GM19099 (cell line): Measurements from ENCODE around the gene MMP23B.

ENCODE experiments used
- POLR2A ChIP-seq: IDR thresholded peaks from 3 replicates; pipeline ENCODE4 v1.6.1; 2011; ENCODE audit warnings: low read depth; ENCODE audit not compliant: insufficient read length; ENCODE audit errors: extremely low read depth

The MMP23B gene

DNA sequence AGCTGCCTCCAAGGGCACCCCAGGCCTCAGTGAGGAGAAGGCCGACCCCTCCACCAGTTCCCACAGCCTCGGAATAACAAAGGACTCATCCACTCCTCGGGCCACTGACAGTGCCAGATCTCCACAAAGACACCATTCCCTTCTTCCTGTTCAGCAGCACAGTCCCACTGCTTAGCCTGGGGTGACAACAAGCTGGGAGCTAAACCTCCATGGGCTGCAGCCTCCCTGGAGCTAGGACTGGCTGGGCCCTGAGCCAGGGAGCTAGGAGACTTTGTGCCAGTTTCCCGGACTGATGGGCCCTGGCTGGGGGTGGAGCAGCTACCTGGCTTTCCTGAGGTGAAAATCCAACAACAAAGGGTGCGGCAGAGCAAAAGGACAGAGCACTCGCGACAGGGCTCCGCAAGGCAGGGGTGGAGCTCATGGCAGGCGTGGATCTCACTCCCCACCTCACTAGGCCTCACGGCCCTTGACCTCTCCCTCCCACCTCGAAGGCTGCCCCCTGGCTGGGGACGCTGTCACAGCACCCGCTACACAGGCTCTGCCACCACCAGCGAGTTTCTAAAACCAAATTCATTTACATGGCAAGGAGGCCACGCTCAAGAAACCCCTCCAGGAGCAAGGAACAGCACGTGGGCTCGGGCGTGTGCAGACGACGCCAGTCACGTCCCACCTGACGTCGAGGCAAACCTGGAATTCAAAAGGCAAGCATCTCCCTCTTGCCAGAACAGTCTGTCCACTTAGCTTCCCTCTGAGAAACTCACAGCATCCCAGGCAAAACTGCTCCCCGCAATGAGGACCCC, 46.8 kb downstream of the MMP23B start:
- no peak for TF ChIP-seq POLR2A

DNA sequence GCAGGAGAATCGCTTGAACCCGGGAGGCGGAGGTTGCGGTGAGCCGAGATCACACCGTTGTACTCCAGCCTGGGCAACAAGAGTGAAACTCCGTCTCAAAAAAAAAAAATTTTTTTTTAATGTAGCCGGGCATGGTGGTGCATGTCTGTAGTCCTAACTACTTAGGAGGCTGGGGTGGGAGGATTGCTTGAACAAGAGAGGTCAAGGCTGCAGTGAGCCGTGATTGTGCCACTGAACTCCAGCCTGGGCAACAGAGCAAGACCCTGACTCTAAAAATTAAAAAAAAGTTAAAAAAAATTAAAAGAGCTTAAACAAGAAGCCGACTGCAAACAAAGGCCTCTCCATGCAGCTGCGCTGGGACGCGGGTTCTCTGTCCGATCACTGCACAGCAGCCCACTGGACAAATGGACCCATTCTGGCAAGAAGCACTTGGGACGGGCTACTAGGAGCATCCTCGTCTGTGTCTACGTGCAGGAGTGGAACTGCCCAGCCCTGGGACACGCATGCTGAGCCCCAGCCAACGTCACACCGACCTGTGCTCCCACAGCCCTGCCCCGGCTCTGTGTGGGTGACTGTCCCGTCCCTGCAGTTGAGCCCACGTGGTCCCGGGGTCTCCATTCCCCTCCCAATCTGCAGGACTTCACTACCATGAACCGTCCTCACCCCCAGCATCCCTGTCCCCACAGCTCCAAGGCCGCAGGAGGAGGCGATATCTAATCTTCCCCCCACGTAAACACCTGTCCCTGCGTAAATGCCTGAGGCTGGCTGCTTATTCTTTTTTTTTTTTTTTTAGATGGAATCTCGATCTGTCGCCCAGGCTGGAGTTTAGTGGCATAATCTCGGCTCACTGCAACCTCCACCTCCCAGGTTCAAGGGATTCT, 48.3 kb downstream of the MMP23B start:
- no peak for TF ChIP-seq POLR2A

DNA sequence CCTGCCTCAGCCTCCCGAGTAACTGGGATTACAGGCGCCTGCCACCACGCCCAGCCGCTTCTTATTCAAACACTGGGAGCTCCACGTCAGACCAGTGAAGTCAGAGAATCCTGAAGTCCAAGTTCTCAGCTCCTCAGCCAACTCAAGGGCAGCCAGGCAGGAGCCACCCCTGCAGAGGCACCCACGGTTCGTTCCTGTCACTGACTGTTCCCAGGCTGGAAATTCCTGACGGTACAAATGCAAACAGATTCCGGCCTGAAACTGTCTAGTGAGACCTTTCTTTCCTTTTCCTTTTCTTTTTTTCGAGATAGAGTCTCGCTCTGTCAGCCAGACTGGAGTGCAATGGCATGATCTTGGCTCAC, 48.9 kb downstream of the MMP23B start:
- TF ChIP-seq POLR2A, result no peak

GRCh38 chr1:1683104-1683905, 51.3 kb downstream of the MMP23B start:
- no peak for TF ChIP-seq POLR2A
